MM.1S (cell line): Measurements from ENCODE around the gene COL21A1.

Experiments
- EZH2 ChIP-seq: fragments of 300-600 bp; sonication (generic); optimal IDR thresholded peaks from 2 replicates; pipeline ENCODE3; 2017; ENCODE audit warnings: low read depth, mild to moderate bottlenecking, antibody characterized with exemption, low read length, mixed read lengths
- TF ChIP-seq, protein P1 (sequence below): fragments of 300-600 bp; sonication (generic); IDR thresholded peaks from 2 replicates; pipeline ENCODE4 v1.5.1; 2016; ENCODE audit warnings: antibody characterized with exemption, low read length, mixed read lengths

DNA sequence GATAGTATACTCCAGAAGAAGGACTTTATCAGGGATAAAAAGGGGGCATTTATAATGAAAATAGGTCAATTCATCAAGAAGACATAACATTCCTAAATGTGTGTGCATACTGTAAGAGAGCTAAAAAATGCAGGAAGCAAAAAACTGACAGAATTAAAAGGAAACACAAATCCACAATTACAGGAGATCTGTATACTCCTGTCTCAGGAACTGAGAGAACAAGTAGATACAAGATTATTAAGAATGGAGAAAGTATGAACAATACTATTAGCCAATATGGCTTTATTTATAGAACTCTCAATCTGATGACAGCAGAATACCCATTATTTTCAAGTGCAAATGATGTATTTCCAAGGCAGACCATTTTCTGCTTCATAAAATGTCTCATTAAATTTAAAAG, 204.3 kb downstream of the COL21A1 start:
- TF ChIP-seq, protein P1, sequence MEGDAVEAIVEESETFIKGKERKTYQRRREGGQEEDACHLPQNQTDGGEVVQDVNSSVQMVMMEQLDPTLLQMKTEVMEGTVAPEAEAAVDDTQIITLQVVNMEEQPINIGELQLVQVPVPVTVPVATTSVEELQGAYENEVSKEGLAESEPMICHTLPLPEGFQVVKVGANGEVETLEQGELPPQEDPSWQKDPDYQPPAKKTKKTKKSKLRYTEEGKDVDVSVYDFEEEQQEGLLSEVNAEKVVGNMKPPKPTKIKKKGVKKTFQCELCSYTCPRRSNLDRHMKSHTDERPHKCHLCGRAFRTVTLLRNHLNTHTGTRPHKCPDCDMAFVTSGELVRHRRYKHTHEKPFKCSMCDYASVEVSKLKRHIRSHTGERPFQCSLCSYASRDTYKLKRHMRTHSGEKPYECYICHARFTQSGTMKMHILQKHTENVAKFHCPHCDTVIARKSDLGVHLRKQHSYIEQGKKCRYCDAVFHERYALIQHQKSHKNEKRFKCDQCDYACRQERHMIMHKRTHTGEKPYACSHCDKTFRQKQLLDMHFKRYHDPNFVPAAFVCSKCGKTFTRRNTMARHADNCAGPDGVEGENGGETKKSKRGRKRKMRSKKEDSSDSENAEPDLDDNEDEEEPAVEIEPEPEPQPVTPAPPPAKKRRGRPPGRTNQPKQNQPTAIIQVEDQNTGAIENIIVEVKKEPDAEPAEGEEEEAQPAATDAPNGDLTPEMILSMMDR = no peak
- no peak for TF ChIP-seq EZH2
